Measurements from ENCODE around the gene CSPG4.

DNA sequence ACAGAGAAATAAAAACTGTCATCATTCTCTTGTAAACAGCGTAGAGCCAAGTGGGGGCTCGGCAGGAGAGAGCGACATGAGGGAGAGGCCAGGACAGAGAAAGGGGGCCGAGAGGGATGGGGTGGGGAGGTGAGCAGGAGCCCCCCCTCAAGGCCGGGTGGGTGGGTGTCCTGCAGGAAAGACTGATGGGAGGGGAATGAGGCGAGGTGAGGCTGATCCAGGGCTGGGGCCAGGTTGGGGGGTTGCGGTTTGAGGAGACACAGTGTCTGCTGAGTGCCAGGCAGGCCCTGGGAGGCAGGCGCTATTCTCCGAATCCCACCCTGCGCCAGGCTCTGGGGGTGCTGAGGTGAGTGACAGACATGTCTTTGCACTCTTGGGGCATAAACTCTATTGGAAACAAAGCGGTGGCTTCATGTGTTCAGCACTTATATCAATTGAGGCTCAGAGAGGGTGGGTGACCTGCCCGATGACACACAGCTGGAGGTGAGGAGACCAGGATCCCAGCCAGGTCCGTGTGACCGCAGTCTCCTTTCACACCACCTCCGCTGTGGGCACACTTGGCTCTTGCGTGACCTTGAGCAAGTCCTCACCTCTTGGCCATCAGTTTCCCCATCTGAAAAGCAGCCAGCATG, 19.6 kb upstream of the CSPG4 start:
- TF ChIP-seq, protein P1, sequence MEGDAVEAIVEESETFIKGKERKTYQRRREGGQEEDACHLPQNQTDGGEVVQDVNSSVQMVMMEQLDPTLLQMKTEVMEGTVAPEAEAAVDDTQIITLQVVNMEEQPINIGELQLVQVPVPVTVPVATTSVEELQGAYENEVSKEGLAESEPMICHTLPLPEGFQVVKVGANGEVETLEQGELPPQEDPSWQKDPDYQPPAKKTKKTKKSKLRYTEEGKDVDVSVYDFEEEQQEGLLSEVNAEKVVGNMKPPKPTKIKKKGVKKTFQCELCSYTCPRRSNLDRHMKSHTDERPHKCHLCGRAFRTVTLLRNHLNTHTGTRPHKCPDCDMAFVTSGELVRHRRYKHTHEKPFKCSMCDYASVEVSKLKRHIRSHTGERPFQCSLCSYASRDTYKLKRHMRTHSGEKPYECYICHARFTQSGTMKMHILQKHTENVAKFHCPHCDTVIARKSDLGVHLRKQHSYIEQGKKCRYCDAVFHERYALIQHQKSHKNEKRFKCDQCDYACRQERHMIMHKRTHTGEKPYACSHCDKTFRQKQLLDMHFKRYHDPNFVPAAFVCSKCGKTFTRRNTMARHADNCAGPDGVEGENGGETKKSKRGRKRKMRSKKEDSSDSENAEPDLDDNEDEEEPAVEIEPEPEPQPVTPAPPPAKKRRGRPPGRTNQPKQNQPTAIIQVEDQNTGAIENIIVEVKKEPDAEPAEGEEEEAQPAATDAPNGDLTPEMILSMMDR (optimal IDR thresholded peaks at IDR 0.05 in 1 of 3, IDR thresholded peaks at IDR 0.05 in 1 of 3, conservative IDR thresholded peaks at IDR 0.05 in 1 of 3; ENCODE audit: extremely low read depth in 1 of 3, insufficient read depth in 2 of 3, low read length in 3 of 3), result no peak
- no peak for TF ChIP-seq EZH2 (IDR thresholded peaks at IDR 0.05; ENCODE audit: low read length)
